WERI-Rb-1 (cell line): Measurements from ENCODE around the gene MBD3L3.

Experiments used
- DNase-seq: peaks from one replicate; pipeline ENCODE4 v3.0.0-alpha.2; 2020
- H3K27ac ChIP-seq: fragments of 250-450 bp; sonication (Bioruptor Pico); 2 replicates; pipeline ENCODE4 v1.5.1; 2020; ENCODE audit warnings: mild to moderate bottlenecking, moderate library complexity
- H3K27me3 ChIP-seq: fragments of 250-450 bp; sonication (Bioruptor Pico); 2 replicates; pipeline ENCODE4 v1.5.1; 2021; ENCODE audit warnings: mild to moderate bottlenecking, low read depth, moderate library complexity; ENCODE audit not compliant: insufficient read depth, severe bottlenecking
- H3K36me3 ChIP-seq: fragments of 250-450 bp; sonication (Bioruptor Pico); 2 replicates; pipeline ENCODE4 v1.5.1; 2020; ENCODE audit warnings: mild to moderate bottlenecking, moderate library complexity
- H3K4me3 ChIP-seq: 2 replicates; pipeline ENCODE4 v1.5.1; 2011; ENCODE audit warnings: low read depth, mild to moderate bottlenecking, control low read depth, low read length
- H3K9me3 ChIP-seq: fragments of 250-450 bp; sonication (Bioruptor Pico); 2 replicates; pipeline ENCODE4 v1.5.1; 2021; ENCODE audit warnings: mild to moderate bottlenecking, moderate library complexity; ENCODE audit not compliant: severe bottlenecking
- TF ChIP-seq, protein P1 (sequence below): IDR thresholded peaks from 2 replicates; pipeline ENCODE4 v1.5.1; 2011; ENCODE audit warnings: low read depth, mild to moderate bottlenecking, control low read depth, inconsistent platforms, low read length

Gene MBD3L3

DNA sequence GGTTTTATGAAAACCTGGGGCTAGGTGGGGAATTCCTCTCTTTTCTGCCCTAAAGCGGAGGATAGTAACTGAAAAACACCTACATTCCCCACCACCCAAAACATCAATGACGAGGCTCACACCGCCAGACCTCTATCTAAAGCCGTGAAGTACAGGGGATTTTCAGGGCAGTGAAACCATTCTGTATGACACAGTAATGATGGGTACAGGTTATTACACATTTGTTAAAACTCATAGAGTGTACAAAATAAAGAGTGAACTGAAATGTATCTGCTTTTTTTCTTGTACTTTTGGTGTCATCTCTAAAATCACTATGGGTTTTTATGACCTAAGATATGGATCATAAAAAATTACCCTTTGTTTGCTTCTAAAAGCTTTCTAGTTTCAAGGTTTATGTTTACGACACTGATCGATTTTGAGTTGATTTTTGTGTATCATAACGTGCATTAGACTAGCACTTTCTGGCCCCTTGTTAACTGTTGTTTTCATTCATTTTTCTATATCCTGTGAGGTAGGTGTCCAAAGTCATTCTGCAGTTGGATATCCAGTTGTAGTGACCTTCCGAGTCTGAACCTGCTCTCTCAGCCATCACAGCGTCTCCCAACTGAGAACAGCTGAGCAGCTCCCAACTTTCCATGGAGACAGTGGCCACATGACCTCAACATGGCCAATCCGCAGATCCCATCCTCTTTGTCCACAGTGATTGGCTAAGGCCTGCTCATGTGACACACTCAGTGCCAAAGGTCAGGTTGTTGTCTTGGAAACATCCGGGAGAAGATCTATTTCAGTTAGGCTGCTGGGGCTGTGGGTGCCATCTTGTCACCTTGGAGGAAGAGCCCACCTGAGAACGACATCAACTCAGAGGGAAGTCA lies 47.5 kb downstream of the MBD3L3 start:
- Histone ChIP-seq H3K36me3 (no peaks in the 10 kb centered on the region), H3K9me3 (peaks cover 4% of the 10 kb centered on the region), H3K4me3 (no peak overlapping the region), H3K27ac (no peak overlapping the region), H3K27me3 (peaks cover 23% of the 10 kb centered on the region)
- DNase-seq = no peak
- TF ChIP-seq, protein P1, sequence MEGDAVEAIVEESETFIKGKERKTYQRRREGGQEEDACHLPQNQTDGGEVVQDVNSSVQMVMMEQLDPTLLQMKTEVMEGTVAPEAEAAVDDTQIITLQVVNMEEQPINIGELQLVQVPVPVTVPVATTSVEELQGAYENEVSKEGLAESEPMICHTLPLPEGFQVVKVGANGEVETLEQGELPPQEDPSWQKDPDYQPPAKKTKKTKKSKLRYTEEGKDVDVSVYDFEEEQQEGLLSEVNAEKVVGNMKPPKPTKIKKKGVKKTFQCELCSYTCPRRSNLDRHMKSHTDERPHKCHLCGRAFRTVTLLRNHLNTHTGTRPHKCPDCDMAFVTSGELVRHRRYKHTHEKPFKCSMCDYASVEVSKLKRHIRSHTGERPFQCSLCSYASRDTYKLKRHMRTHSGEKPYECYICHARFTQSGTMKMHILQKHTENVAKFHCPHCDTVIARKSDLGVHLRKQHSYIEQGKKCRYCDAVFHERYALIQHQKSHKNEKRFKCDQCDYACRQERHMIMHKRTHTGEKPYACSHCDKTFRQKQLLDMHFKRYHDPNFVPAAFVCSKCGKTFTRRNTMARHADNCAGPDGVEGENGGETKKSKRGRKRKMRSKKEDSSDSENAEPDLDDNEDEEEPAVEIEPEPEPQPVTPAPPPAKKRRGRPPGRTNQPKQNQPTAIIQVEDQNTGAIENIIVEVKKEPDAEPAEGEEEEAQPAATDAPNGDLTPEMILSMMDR = no peak

DNA sequence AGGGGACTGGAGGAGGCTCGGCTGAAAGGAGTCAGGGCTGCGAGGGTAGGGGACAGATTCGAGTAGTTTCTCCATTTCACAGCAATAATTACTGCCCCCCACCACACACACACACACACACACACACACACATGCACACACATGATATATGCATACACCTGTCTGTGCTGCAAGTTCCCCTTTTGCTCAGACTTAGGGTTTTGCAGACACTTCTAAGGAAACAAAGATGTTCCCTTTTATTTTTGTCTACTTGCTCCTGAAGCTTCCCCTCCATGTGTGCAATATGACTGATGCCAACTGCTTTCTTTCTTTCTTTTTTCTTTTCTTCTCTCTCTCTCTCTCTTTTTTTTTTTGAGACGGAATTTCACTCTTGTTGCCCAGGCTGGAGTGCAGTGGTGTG lies 50.6 kb downstream of the MBD3L3 start:
- Histone ChIP-seq H3K27ac (no peak overlapping the region), H3K27me3 (peaks cover 24% of the 10 kb centered on the region), H3K9me3 (peaks cover 4% of the 10 kb centered on the region), H3K36me3 (no peaks in the 10 kb centered on the region), H3K4me3 (no peak overlapping the region)
- no peak for DNase-seq
- TF ChIP-seq, protein P1 = no peak
